A549 (cell line): Measurements from ENCODE around the gene SCN4B. TPM values are rescaled to one million over a fixed set of nuclear protein-coding genes. Genes with fewer than 3 reads are reported as not detected.

ENCODE experiments used
- ATAC-seq, 2 experiments: fragments of 200-7000 bp in 1 of 2; fragments of >200 bp in 1 of 2; cut with Nextera tagmentation in 1 of 2; cut with Tn5 transposase in 1 of 2; 3 replicates each; pipeline versions ENCODE4 v1.8.0 to v1.9.1; 2018 to 2020; ENCODE audit warnings: mild to moderate bottlenecking in 1 of 2, moderate library complexity in 1 of 2
- CTCF ChIA-PET: fragments of 300-600 bp; sonication (Branson Sonifier 250); formaldehyde crosslinking; extraction: SDS; loops from one replicate; lab custom pipeline; 2021; ENCODE audit warnings: antibody characterized with exemption, inconsistent platforms; lab: Yijun Ruan, JAX
- POLR2A ChIA-PET: fragments of 350-600 bp; formaldehyde crosslinking; extraction: SDS; loops from one replicate; lab custom pipeline; 2021; ENCODE audit warnings: antibody characterized with exemption, inconsistent platforms; lab: Yijun Ruan, JAX
- DNase-seq, 2 experiments: peaks; one replicate each; pipeline versions ENCODE4 v3.0.0 to v3.0.0-alpha.2; 2011 to 2016; ENCODE audit warnings: low read depth in 1 of 2, low spot score in 1 of 2
- FAIRE-seq: peaks from 2 replicates; lab custom pipeline; 2011; peaks lifted over from hg19 to GRCh38; lab: Jason Lieb, UNC
- H3K27ac ChIP-seq, 2 experiments: fragments of >200 bp; sonication (Bioruptor Twin); formaldehyde crosslinking; 3 replicates each; pipeline ENCODE4 v1.5.1; 2016 to 2017
- H3K4me1 ChIP-seq: fragments of >200 bp; sonication (Bioruptor Twin); formaldehyde crosslinking; 3 replicates; pipeline ENCODE4 v1.6.1; 2016
- H3K4me2 ChIP-seq: fragments of >200 bp; sonication (Bioruptor Twin); formaldehyde crosslinking; 3 replicates; pipeline ENCODE4 v1.6.1; 2016
- H3K4me3 ChIP-seq: fragments of >200 bp; sonication (Bioruptor Twin); formaldehyde crosslinking; 3 replicates; pipeline ENCODE4 v1.5.1; 2016
- H3K9me3 ChIP-seq: fragments of >200 bp; sonication (Bioruptor Twin); formaldehyde crosslinking; 3 replicates; pipeline ENCODE4 v1.6.1; 2016
- CEBPB ChIP-seq, 2 experiments: fragments of >200 bp in 1 of 2; sonication (Bioruptor Twin) in 1 of 2; formaldehyde crosslinking in 1 of 2; IDR thresholded peaks; 2 replicates each; pipeline ENCODE4 v1.6.1; 2012 to 2016
- CHD2 ChIP-seq: fragments of 150-350 bp; IDR thresholded peaks from 2 replicates; pipeline ENCODE4 v1.6.1; 2014; ENCODE audit warnings: low read length; ENCODE audit not compliant: partially characterized antibody
- CHD4 ChIP-seq: fragments of 200-600 bp; sonication (generic); IDR thresholded peaks from 2 replicates; pipeline ENCODE4 v1.6.1; 2016; ENCODE audit warnings: antibody characterized with exemption, mild to moderate bottlenecking, borderline replicate concordance
- EHF ChIP-seq: fragments of 250-450 bp; sonication (Bioruptor Pico); IDR thresholded peaks from 2 replicates; pipeline ENCODE4 v1.5.0; 2020; ENCODE audit warnings: mild to moderate bottlenecking
- ELK1 ChIP-seq: fragments of 150-350 bp; IDR thresholded peaks from 2 replicates; pipeline ENCODE4 v1.6.1; 2014; ENCODE audit warnings: low read depth, mild to moderate bottlenecking, low read length
- EP300 ChIP-seq, 2 experiments: fragments of >200 bp; sonication (Bioruptor Twin); formaldehyde crosslinking; IDR thresholded peaks; 2 replicates in 1 of 2; 3 replicates in 1 of 2; pipeline ENCODE4 v1.6.1; 2016 to 2017
- ESRRA ChIP-seq: fragments of 150-350 bp; IDR thresholded peaks from 2 replicates; pipeline ENCODE4 v1.6.1; 2014; ENCODE audit warnings: mild to moderate bottlenecking, low read length, borderline replicate concordance
- FOSL2 ChIP-seq, 2 experiments: fragments of 450-650 bp in 1 of 2; fragments of >200 bp in 1 of 2; sonication (Bioruptor Twin) in 1 of 2; formaldehyde crosslinking; IDR thresholded peaks; 2 replicates each; pipeline versions ENCODE4 v1.5.0 to v1.6.1; 2016 to 2020; ENCODE audit warnings: mild to moderate bottlenecking in 1 of 2, moderate library complexity in 1 of 2
- HES2 ChIP-seq: fragments of >200 bp; sonication (Bioruptor Twin); formaldehyde crosslinking; IDR thresholded peaks from 2 replicates; pipeline ENCODE4 v1.6.1; 2016
- HOXB13 ChIP-seq: fragments of 250-450 bp; sonication (Bioruptor Pico); IDR thresholded peaks from 2 replicates; pipeline ENCODE4 v1.5.0; 2020; ENCODE audit warnings: low read depth, mild to moderate bottlenecking, moderate library complexity
- KDM1A ChIP-seq: fragments of 200-600 bp; sonication (generic); IDR thresholded peaks from 2 replicates; pipeline ENCODE4 v1.6.1; 2016; ENCODE audit warnings: low read depth, mild to moderate bottlenecking
- MAFK ChIP-seq: fragments of 450-650 bp; IDR thresholded peaks from 2 replicates; pipeline ENCODE4 v1.6.1; 2014; ENCODE audit not compliant: partially characterized antibody
- RCOR1 ChIP-seq: fragments of 150-350 bp; IDR thresholded peaks from 2 replicates; pipeline ENCODE4 v1.6.1; 2014; ENCODE audit warnings: antibody characterized with exemption, low read length, low read depth
- RNF2 ChIP-seq: fragments of 200-600 bp; sonication (generic); IDR thresholded peaks from 2 replicates; pipeline ENCODE4 v1.6.1; 2016; ENCODE audit warnings: low read depth, mild to moderate bottlenecking, antibody characterized with exemption, moderate library complexity, borderline replicate concordance
- SMC3 ChIP-seq: fragments of >200 bp; sonication (Bioruptor Twin); formaldehyde crosslinking; IDR thresholded peaks from 3 replicates; pipeline ENCODE4 v1.6.1; 2018; ENCODE audit warnings: inconsistent platforms
- TFCP2L1 ChIP-seq: fragments of 250-450 bp; sonication (Bioruptor Pico); IDR thresholded peaks from 2 replicates; pipeline ENCODE4 v1.5.0; 2021; ENCODE audit warnings: mild to moderate bottlenecking
- TP53 ChIP-seq: fragments of 250-450 bp; sonication (Bioruptor Pico); IDR thresholded peaks from 2 replicates; pipeline ENCODE4 v1.5.0; 2021; ENCODE audit warnings: mild to moderate bottlenecking, moderate library complexity
- ZC3H11A ChIP-seq: fragments of 450-650 bp; IDR thresholded peaks from 2 replicates; pipeline ENCODE4 v1.6.1; 2014; ENCODE audit warnings: antibody characterized with exemption, mild to moderate bottlenecking
- ZFP36 ChIP-seq: fragments of 450-650 bp; IDR thresholded peaks from 2 replicates; pipeline ENCODE4 v1.6.1; 2014; ENCODE audit warnings: borderline replicate concordance; ENCODE audit not compliant: partially characterized antibody
- ZSCAN20 ChIP-seq: fragments of 250-450 bp; sonication (Bioruptor Pico); IDR thresholded peaks from 2 replicates; pipeline ENCODE4 v1.8.0; 2022; ENCODE audit warnings: mild to moderate bottlenecking, moderate library complexity
- WGBS: methylation state at CpG from one replicate; pipeline ENCODE4 v1.1.6; 2017; ENCODE audit errors: missing lambda C conversion rate; 5-methylcytosine and 5-hydroxymethylcytosine counted together
- polyA plus RNA-seq, 4 experiments: library from polyadenylated mRNA; depleted of rRNA in 3 of 4; stranded (reverse); fragments of >200 nt; fragmentation: RNase III in 1 of 4; extraction: RNeasy Plus Mini Kit Qiagen cat#74134 plus additional on column Dnase treatment in 1 of 4; gene quantifications; 2 replicates in 3 of 4; 3 replicates in 1 of 4; pipeline ENCODE4 v1.2.3, GENCODE V29; 2011 to 2017
- TF ChIP-seq, protein P1 (sequence below): IDR thresholded peaks from 2 replicates; pipeline ENCODE4 v1.6.1; 2012; ENCODE audit warnings: low read depth, borderline replicate concordance

SCN4B gene
- polyA plus RNA-seq, 2 of the 4 experiments (the other 2 are of a cell fraction), result 0.12 TPM; not detected in 1

DNA sequence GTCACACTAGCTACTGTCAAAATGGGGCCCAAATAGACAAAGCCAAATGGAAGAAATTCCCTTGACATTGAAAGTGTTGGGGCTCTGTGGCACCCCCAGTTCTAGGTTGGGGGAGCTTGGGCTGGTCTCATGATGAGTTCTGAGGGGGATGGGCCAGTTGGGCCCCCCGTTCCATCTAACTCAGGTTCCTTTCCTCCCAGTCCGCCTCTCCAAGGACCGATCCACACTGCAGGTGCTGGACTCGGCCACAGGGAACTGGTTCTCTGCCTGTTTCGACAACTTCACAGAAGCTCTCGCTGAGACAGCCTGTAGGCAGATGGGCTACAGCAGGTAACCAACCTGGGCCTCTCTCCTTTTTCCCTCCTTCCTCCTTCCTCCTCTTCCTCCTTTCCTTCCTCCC is 48.1 kb downstream of the SCN4B start (continued):
- TF ChIP-seq SMC3 (no peak), EP300 (IDR thresholded peaks at IDR 0.05) (no peak), TFCP2L1 (no peak), EHF (CRISPR knock-in tag) (no peak), CHD4 (no peak), RCOR1 (no peak), HES2 (no peak), HOXB13 (CRISPR knock-in tag) (no peak), ELK1 (no peak), ZFP36 (no peak)
- TF ChIP-seq, protein P1, sequence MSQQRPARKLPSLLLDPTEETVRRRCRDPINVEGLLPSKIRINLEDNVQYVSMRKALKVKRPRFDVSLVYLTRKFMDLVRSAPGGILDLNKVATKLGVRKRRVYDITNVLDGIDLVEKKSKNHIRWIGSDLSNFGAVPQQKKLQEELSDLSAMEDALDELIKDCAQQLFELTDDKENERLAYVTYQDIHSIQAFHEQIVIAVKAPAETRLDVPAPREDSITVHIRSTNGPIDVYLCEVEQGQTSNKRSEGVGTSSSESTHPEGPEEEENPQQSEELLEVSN, result no peak

DNA sequence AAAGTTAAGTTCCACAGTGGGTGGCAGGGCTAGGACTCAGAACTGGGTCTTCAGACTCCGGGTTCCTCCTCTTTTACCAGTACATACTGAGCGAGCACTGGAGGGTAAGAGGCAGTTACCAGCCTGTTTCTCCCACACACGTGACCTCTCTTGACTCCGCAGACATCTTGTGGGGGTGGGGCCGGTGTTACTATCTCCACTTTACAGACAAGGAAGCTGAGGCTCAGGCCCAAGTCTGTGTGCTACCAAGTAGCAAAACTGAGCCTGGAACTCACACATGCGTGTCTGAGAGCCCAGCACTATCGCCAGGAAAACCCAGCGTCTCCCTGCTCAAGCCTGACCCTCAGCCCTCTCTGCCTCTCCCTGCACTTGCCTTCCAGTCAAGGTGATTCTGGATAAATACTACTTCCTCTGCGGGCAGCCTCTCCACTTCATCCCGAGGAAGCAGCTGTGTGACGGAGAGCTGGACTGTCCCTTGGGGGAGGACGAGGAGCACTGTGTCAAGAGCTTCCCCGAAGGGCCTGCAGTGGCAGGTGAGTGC is 49.8 kb downstream of the SCN4B start:
- Histone ChIP-seq H3K9me3 (no peaks in the 10 kb centered on the region), H3K4me3 (no peak overlapping the region), H3K4me1 (no peaks in the 10 kb centered on the region), H3K4me2 (no peak overlapping the region), H3K27ac (no peak overlapping the region)
- CTCF ChIA-PET, result interaction anchor here (1.3 kb wide), 1 partner anchor 11 kb away, joined by 4 read pairs; no protein-coding TSS in a partner anchor
- FAIRE-seq (no peak), DNase-seq (no peak), ATAC-seq (no peak)
- WGBS, result 66% methylated on average over 12 of the region's 13 CpGs
- TF ChIP-seq FOSL2 (IDR thresholded peaks at IDR 0.05) (no peak), FOSL2 (CRISPR knock-in tag; IDR thresholded peaks at IDR 0.05) (no peak), CHD2 (no peak), ZC3H11A (no peak), ESRRA (no peak)
- POLR2A ChIA-PET, result no interaction called here

GRCh38 chr11:118100691-118101232 is 51.9 kb downstream of the SCN4B start:
- FAIRE-seq (no peak), DNase-seq (no peak)
- POLR2A ChIA-PET, result no interaction called here
- no peaks in the 10 kb centered on the region for H3K4me1 ChIP-seq
- H3K4me2 ChIP-seq, result no peak overlapping the region
- H3K9me3 ChIP-seq, result no peaks in the 10 kb centered on the region
- H3K27ac ChIP-seq, result no peak overlapping the region
- no peak for TF ChIP-seq TP53
- TF ChIP-seq ZSCAN20 (CRISPR knock-in tag), result no peak
- TF ChIP-seq CEBPB (IDR thresholded peaks at IDR 0.05), result no peak
- no peak for TF ChIP-seq RNF2
- TF ChIP-seq EHF (CRISPR knock-in tag), result no peak
- TF ChIP-seq MAFK, result no peak
- TF ChIP-seq KDM1A, result no peak
- TF ChIP-seq, all 56 proteins: peak for 0
- H3K4me3 ChIP-seq, result no peak overlapping the region
- 30% methylated on average over 3 of the region's 3 CpGs for WGBS
- CTCF ChIA-PET, result interaction anchor here (0.8 kb wide), 1 partner anchor 47 kb away, joined by 3 read pairs; no protein-coding TSS in a partner anchor
- no peak for ATAC-seq
